CD1c-positive myeloid dendritic cell (primary cell): ENCODE measurements around the gene MFRP.

Experiments
- DNase-seq: peaks from one replicate; pipeline ENCODE4 v3.0.0-alpha.2; 2016; ENCODE audit errors: extremely low spot score

Gene MFRP

DNA sequence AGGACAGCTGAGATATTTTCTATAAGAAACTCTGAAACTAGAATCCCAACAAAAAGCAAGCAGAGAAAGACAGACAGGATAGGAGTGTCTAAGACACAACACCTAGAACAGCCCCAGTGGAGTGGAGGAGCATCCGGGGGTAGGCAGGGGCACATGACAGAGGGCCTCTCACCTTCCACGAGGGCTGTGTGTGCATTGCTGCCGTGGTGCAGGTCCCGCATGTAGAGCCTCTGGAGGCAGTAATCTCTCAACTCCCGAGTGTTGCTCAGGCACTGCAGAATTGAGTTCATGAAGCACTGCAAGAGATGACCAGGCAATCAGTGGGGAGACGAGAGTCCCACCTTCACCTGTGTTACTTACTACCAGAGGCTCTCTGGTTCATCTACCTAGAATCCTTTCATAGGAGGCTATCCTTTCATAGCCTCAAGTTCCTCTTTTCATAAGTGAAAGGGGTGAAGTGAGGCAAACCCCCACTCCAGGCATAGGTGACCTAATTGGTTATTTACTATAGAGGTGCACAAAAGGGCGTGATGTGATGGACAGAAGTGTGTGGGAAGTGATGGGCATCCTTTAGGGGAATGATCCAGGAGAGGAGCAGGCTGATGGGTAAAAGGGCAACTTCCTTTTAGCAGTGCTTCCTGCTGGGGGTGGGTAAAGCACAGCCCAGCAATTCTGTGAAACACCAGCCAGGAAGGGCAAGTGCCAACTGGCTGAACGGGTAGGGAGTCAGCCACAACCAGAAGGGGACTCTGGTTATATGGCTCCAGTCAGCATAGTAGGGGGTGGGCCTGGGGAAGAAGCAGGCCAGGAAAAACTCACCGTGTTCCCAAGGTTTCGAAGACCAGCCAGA is 13.1 kb upstream of the MFRP start:
- DNase-seq: peak; percentile 61

DNA sequence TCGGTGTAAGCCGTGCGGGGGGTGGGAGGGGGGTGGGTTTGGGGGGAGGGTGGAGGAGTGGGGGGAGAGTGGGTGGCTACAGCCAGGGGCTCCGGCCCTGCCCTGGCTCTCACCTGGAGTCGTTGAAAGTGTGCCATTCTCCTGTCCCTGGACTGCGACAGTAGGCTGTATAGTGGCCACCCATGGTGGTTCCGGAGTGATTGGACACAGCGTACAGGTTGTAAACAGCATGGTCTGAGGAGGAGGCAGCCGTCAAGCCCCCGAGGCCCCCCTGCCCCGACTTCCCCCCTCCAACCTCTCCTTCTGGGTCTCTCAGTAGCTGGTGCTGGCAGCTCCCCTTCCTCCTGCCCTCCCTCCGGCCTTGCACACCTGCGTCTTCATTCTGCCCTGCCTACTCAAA is 10.6 kb upstream of the MFRP start:
- DNase-seq: no peak

DNA sequence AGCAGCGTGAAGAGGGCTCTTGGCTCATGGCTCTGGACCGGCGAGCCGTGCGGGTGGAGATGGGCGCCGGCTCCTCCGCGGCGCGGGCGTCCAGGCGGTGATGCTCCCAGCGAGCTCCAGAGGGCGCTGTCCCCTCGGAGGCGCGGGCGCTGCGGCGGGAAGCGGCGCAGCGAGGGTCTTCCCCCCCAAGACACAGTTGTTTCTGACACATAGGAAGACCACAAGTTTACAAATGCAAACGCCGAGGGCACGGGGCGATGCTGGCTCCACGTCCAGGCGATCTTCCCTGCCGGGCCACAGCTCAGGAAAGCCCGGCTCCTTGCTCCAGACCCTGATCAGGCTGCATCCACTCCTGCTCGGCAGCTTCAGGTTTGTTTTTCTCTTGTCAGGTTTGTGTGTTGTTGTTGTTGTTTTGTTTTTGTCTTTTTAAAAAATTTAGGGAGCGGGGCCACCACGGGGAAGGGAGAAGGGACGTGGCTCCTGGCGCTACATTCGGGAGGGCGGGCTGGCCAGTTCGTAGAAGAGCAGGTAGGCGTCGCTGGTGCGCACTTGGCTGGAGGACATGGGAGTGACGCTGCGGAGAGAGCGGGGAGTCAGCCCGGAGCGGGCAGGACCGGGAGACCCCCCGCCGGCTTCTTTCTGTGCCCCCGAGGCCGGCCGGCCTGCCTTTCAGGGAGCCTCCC is 10.0 kb upstream of the MFRP start:
- peak; percentile 79 for DNase-seq

DNA sequence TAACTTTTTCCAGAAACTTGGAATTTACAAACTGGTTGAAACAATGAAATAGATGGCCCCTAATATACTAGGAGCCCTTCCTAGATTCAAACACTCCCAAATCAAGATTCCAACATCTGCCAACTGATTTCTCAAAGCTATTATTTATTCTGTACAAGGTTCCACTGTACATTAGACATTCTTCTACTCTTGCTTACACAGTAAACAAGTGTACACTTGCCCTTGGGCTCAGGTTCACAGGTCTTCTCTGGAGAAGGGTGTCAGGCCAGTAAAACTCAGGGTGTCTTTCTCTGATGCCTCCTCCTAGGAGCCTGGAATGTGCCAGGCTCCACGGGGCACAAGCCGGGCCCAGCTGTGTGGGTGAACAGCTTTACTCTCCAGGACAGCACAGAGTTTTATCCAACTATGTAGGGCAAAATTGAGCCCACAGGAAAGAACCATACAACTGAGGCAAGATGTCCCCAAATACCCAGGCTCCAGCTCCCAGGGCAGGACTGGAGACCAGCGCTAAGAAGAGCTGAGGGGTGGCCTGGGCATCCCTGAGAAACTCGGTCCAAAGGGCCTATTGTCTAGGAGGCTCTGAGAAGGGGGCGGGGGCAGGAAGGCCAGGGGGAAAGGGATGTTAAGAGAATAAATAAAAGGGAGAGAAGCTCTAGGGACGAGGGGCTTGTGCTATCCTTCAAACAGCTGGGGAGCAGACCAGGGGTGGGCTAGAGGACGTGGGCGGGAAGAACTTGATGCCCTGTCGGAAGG is 8.8 kb upstream of the MFRP start:
- DNase-seq: no peak

DNA sequence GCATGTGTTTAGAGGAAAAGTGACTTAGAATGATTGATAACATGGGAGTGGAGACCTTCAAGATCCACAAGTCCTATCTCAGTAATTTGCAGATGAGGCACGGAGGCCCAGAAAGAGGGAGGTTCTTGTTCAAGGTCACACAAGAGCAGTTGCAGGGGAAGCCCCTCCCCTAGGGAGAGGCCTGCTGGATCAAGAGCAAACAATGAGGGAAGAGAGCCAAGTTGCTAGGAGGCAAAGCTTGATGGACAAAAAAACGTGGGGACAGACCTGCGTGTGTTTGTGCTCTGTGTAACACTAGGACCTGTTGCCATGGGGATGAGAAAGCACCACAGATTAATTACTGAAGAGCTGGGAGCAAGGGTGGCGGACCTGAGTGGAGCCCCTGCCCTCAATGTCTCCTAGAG is 6.4 kb upstream of the MFRP start:
- DNase-seq: no peak

DNA sequence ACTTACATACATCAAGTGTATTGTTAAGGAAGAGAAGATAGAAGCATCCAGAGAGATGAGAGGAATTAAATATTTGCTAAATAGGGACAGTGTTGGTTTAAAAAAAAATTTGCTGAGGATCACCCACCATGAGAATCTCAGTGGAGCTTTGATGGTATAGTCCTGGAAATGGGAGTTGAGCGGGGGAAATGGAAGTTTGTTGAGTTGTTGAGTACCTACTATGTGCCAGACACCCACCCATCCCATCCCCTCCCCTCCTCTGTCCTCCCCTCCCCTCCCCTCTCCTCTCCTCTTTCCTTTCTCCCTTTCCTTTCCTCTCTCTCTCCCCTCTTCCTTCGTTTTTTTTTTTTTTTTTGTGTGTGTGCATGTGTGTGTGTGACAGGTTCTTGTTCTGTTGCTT is 4.7 kb upstream of the MFRP start:
- DNase-seq: no peak

DNA sequence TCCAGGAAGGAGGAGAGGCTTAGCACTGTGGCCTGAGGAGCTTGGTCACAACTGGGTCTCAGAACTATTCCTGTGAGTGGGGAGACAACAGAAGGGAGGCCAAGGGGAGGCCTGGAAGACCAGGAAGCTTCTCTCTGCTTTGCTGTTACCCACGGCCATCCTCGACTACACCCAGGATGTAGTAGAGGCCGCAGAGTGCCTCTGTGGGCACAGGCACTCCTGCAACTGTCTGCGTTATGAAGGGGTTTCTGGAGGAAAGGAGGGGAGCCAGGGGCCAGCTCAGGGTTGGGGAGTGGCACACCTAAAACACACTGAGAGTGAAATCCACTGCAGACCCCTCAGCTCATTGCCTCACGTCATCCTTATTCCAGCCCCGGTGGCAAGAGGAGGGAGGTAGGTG is 3.8 kb upstream of the MFRP start:
- no peak for DNase-seq

DNA sequence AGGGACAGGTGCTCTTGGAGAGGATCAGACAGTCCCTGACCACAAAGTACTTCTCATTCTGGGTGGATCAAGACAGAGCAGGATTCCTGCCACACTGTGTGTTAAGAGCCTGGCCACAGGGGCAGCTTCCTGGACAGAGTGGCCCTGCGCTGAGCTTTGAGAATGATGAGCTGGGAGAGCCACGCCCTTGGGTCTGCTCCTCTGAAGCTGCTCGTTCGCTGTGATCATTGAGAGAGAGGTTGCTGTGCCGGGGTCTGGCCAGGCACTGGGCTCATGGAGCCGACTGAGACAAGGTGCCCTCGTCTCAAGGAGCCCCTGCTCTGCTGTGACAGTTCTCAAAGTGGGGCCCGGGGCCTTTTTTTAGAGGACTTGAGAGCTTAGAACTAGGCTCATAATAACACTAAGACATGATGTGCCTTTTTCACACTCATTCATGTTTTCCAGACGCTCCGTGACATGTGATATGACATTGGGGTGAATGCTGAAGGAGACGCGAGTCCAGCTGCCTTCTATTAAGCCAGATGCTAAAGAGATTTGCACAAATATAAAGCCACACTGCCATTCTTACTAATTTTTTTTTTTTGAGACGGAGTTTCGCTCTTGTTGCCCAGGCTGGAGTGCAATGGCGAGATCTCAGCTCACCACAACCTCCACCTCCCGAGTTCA is 1.6 kb upstream of the MFRP start:
- no peak for DNase-seq

DNA sequence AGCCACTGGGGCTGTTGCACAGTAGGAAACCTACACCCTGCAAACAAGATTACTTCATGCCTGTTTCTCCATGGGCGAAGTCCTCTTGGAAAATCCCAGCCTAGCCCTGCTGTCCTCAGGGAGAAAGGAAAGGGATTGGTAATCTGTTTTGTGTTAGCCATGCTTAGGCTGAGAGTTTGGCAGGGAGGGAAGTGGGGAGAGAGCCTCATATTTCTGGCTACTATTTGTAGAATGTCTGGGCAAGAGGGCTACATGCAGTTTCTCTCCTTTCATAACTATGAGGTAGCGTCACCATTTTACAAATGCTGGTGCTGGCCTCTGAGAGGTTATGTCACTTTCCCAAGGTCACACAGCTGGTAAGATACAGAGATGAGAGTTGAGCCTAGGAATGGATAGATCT is 737 bp upstream of the MFRP start:
- DNase-seq: no peak

DNA sequence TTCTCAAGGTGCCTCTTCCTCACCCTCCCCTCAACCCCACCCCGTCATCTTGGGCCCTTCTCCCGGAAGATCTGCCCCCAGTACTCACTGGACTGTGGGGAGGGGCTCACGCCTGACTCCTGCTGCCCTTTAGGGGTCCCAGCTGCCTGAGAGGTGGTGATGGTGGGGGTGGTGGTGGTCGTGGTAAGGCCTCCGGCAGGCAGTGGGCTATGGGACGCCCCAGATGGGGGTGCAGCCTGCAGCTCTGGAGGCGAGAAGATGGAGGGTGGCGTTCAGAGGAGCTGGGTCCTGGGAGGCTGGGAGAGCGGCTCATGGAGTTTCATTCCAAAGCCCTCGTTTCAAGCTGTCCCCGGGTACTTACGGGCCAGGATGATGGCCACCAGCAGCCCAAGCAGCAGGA is 820 bp downstream of the MFRP start:
- no peak for DNase-seq

DNA sequence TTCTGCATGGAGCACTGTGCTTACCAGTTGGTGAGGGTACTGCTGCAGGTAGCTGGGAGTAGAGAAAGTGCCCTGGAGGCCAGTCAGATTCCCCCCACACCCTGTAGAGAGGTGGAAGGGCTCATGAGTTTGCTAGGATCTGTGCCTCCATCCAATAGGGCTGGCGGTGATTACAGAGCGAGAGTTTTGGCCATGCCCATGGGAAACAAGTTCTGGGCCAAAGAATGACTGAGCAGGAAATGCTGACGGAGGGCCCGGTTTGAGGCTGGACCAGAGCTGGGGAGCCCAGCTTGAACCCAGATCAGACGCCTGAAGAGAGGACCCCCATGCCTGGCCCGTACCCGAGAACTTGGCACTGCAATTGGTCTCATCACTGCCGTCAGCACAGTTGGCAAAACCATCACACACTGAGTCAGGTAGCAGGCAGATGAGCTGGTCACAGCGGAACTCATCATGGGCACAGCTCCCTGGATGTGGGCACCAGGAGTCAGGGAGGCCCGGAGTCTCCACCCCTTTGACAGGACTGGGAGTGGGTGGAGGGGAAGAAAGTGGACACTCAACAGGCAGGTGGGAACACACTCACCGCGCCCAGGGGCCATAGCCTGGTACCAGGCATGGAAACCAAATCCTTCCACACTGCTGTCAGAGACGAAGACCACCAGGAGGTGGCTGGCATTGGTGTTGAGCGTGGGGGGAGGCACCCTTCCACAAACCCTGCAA is 2.1 kb downstream of the MFRP start:
- DNase-seq: no peak

DNA sequence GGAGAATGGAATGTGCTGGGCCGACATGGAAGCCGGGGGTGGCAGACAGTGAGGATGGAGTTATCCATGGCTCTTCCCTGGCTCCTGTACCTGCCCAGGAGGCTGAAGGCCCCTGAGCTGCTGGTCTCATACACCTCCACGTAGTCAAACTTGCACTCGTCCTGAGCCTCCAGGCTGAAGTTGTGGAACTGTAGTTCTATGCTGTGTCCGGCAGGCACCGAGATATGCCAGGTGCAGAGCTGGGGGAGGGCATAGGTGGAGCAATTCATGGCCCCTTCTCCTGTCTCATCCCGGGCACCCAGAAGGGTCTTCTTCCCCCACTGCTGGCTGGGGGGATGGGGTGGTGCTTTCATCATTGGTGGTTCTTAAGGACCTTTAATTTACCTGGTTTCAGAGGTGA is 2.8 kb downstream of the MFRP start:
- no peak for DNase-seq

DNA sequence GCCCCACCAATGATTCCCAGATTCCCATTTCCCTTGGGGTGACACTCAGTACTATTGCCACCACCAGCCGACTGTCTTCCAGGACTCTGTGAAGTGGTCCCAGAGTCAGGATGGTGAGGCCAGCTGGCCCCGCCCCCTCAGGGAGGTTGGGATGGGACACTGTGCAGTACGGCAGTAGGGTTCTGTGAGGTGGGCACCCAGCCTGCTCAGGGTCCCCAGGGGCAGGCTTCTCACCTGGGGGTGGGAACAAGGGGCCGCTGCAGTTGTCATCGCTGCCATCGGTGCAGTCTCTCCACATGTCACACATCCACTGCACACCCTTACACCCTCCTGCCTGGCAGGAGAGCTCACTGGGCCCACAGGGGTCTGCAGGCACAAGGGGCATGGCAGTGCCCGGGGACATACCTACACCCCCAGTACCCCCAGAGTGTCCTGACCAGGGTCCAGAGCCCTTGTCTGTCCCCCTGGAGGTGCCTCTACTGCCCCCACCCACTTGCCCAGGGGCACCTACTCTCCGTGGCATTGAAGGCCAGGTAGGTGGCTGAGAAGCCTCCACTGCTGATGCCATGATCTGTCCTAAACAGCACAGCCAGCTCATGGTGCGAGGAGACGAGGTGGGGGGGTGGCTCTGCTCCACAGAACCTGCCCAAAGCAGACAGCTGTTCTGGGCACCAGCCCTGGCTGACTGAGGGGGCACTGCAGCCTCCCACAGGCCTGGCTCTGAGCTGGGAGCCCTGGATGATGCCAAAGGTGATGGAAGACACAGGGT is 4.0 kb downstream of the MFRP start:
- DNase-seq: no peak

DNA sequence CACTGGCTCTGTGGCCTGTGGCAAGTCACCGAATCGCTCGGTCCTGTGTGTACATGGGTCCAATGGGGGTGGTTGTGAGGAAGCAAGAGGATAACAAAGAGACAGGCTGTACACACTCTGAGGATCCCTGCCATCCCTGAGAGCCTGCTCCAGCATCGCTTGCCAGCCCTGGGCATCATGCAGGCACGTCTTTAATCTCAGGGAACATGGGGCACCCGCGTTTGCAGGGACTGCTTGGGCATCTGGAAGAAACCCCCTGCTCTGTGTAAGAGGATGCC is 4.5 kb downstream of the MFRP start:
- DNase-seq: no peak

DNA sequence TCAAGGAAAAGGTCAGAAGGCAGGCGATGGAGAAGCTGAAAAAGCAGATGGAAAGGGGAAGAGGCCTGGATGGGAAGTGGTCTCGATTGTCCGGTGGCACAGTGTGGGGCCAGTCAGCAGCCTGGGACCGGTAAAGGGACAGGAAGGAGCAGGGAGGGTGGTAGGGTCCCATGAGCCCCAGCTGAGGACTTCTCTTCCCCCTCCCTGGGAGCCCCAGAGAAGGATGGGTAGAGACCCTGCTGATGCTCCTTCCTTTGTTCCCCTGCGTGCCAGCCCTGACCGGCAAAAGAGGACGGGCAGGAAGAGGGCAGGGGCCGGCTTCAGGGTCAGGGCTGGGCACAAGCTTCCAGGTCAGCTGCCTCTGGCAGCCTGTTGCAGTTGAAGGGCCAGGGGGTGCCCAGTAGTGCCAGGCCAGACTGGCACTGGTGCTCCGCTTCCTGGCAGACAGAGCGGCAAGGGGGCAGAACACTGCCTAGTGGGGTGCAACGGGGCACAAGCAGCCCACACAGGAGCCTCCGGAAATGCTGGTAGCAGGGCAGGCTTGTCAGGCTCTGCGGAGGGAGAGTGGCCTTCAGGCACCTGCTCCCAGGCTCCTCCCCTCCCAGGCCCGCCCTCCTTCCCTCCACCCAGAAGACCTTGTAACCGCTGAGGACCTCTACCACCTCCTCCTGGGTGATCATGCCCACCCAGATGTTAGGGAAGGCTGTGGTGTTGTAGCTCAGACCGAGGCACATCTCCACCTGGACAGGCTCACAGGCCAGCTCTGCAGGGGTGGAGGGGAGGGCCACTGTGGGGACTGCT is 5.1 kb downstream of the MFRP start:
- no peak for DNase-seq

DNA sequence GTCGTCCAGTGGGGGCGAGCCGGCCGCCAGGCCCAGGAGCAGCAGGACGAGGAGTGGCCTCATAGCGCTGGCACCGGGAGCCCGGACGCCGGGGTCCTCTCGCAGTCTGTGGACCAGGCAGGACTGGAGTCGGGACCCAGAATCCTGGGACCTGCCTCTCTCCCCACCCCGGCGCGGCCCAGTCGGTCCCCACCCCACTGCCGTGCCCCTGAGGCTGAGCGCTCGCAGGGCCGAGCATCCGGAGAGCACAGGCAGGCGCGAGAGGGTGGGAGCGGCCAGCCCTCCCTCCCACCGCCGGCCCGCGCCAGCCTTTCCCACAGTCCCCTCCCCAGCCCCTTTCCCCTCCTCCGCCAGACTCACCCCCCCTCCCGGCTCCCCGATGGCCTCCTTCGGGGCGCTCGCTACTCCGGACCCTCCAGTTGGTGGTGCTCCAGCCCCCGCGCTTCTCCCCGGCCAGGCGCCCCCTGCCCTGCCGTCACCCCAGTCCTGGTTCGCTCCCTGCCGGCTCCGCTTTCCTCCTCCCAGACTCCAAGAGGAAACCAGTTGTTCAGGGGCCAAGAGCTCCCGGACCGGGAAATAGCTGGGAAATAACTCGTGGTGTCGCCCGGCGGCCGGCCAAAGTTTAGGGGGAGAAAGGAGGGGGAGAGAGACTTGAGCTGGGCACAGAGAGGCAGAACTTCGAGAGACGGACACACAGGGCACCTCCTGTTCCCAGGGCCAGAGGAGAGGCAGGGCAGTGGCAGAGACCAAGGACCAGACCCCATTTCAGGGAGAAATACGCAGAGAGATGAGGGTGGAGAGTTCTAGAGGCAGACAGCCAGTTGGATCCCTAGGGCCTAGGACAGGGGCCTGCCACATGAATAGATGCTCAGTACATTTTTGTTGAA is 5.9 kb downstream of the MFRP start, which contains the start of gene C1QTNF5:
Gene C1QTNF5 (minus strand): TSS at position 549 of the 887 bp plus-strand sequence. CDS start 486 bp downstream, at position 63.
- DNase-seq: no peak

DNA sequence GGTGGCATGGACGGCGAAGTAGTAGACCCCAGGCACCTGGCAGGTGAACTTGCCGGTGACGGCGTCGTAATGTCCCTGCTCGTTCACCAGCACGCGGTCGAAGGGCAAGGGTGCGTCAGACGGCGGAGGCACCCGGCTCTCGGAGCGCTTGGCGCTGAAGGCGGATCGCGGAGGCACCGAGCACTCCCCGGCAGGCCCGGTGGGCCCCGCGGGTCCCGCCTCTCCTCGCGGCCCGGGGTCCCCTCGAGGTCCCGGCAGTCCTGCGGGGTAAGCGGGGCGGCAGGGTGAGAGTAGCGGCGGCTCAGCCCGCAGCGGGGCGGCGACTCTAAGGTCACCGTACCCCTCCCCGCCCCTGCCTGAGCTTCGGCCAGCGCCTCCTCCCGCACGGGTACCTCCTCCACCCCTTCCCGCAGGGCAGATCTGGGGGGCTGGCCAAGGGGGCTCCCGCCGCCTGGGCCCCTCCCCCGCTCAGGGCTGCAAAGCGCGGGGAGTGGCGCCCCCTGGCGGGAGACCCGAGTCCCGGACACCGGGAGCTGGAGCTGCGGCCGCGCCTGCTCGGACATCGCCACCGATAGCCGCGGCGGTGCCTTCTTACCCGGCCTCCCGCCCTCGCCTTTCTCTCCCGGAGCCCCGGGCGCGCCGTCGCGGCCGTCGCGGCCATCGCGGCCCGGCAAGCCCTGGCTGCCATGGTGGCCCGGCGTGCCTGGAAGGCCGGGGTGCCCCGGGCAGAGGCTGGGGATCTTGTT is 6.7 kb downstream of the MFRP start:
- DNase-seq: peak; percentile 51

DNA sequence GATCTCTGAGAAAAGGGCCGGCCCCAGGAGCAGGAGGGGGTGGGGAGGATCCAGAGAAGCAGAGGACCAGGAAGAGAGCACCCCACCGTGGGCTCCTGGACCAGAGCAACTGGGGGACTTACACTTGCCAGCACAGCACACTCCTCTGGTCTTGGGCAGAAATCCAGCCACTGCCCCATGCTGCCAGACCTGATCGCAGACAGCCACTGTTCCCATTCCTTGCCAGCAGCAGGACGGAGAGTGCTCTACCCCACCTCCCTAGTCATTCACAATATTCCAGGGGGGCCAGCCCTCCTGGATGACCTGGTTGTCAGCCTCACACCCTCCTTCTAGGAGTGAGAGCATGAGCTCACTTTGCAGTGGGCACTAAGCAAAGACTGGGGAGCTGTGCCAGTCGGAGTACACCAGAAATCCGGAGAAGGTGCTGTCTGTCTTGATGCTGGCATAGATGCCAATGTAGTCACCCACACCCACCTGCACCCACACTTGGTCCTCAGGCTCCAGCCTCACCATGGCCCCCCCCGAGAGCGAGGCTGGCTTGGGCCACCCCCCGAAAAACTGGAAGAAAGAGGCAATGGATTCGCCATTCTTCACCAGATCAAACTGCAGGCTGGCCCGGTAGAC is 7.4 kb downstream of the MFRP start:
- no peak for DNase-seq
